Panc1 (cell line): ENCODE data around the gene NAT9.

ENCODE experiments used
- CTCF ChIP-seq: fragments of 450-650 bp; IDR thresholded peaks from 2 replicates; pipeline ENCODE4 v1.5.1; 2017; ENCODE audit warnings: mild to moderate bottlenecking
- POLR2AphosphoS5 ChIP-seq: IDR thresholded peaks from 2 replicates; pipeline ENCODE4 v1.6.1; 2012; ENCODE audit warnings: mild to moderate bottlenecking, low read depth, low read length, moderate library complexity

GRCh38 chr17:74744349-74744713 lies 31.8 kb downstream of the NAT9 start:
- no peak for TF ChIP-seq POLR2AphosphoS5
- TF ChIP-seq CTCF, result no peak
